ENCODE data around the gene PEX19.

Gene PEX19

DNA sequence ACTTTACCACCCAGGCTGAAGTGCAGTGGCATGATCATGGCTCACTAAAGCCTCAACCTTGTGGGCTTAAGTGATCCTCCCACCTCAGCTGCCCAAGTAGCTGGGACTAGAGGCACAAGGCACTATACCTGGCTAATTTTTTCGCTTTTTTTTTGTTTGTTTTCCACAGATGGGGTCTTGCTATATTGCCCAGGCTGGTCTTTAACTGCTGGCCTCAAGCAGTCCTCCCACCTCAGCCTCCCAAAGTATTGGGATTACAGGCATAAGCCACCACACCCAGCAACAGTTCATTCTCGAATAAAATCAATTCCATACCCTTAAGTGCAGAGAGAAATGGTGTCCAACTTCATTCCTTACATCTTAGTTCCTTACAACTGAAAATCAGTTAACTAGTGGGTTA lies 47.4 kb downstream of the PEX19 start:
- no peak for DNase-seq (ENCODE audit: low read depth in 2 of 2)

DNA sequence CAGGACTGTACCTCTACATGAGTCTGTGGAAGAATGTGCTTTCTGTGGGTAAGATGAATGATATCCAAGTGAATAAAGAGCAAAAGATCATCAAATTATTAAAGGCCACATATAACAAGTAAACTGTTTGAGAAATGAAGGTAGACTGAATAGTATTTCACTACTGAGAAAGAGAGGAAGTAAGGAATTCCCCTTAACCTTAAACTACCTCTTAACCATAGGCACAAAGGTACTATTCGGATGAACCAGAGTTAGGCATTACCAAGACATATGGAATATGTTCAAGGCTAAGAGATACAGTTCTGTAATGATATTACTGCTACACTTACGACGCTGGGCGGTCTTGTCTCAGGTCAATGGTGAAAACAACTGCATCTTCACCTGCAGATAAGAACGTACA lies 48.1 kb downstream of the PEX19 start:
- no peak for DNase-seq (ENCODE audit: low read depth in 2 of 2)

GRCh38 chr1:160232911-160233310 lies 52.0 kb downstream of the PEX19 start:
- DNase-seq (ENCODE audit: low read depth in 2 of 2), result no peak

GRCh38 chr1:160228431-160228830 lies 56.5 kb downstream of the PEX19 start:
- no peak for DNase-seq (ENCODE audit: low read depth in 2 of 2)

GRCh38 chr1:160227561-160227960 lies 57.4 kb downstream of the PEX19 start:
- DNase-seq (ENCODE audit: low read depth in 2 of 2), result no peak

GRCh38 chr1:160227034-160227433 lies 57.9 kb downstream of the PEX19 start:
- no peak for DNase-seq (ENCODE audit: low read depth in 2 of 2)

Measured in activated CD4-positive, alpha-beta T cell treated with anti-CD3 and anti-CD28 coated beads for 24 hours (primary cell).